H1 (cell line): ENCODE measurements around the gene MBNL2. TPM values are rescaled to one million over a fixed set of nuclear protein-coding genes. Genes with fewer than 3 reads are reported as not detected.

Experiments
- CTCF ChIA-PET: fragments of 300-600 bp; sonication (Branson Sonifier 250); formaldehyde crosslinking; loops from one replicate; lab custom pipeline; 2021; ENCODE audit not compliant: partially characterized antibody; lab: Charles Lee
- POLR2A ChIA-PET: fragments of 300-600 bp; sonication (Branson Sonifier 250); formaldehyde crosslinking; loops from one replicate; lab custom pipeline; 2021; ENCODE audit warnings: inconsistent platforms; ENCODE audit not compliant: partially characterized antibody; lab: Charles Lee
- DNase-seq, 2 experiments: peaks; one replicate each; pipeline versions ENCODE4 v3.0.0 to v3.0.0-alpha.2; 2010 to 2022; ENCODE audit warnings: low spot score in 2 of 2, low read depth in 1 of 2, mixed read lengths in 1 of 2
- FAIRE-seq: peaks from 2 replicates; lab custom pipeline; 2011; peaks lifted over from hg19 to GRCh38; lab: Jason Lieb, UNC
- H2AFZ ChIP-seq: 2 replicates; pipeline ENCODE4 v1.8.1; 2012; ENCODE audit warnings: low read length, inconsistent platforms
- H2AK5ac ChIP-seq: 2 replicates; pipeline ENCODE4 v1.6.1; 2013; ENCODE audit warnings: low read depth, low read length
- H2BK120ac ChIP-seq: replicated peaks from 2 replicates; pipeline ENCODE3; 2013; ENCODE audit warnings: low read depth, low read length, inconsistent platforms
- H2BK12ac ChIP-seq: 2 replicates; pipeline ENCODE4 v1.6.1; 2013; ENCODE audit warnings: low read depth, low read length
- H2BK15ac ChIP-seq: 2 replicates; pipeline ENCODE4 v1.6.1; 2013; ENCODE audit warnings: low read length
- H2BK20ac ChIP-seq: 2 replicates; pipeline ENCODE4 v1.6.1; 2013; ENCODE audit warnings: low read length
- H2BK5ac ChIP-seq: 2 replicates; pipeline ENCODE4 v1.6.1; 2013; ENCODE audit warnings: low read depth, low read length
- H3K14ac ChIP-seq: 2 replicates; pipeline ENCODE4 v1.6.1; 2013; ENCODE audit warnings: inconsistent platforms; ENCODE audit not compliant: insufficient read length
- H3K18ac ChIP-seq: 2 replicates; pipeline ENCODE4 v1.6.1; 2013; ENCODE audit warnings: low read length; ENCODE audit errors: extremely low read depth
- H3K23ac ChIP-seq: 2 replicates; pipeline ENCODE4 v1.6.1; 2013; ENCODE audit warnings: inconsistent platforms; ENCODE audit not compliant: insufficient read length
- H3K23me2 ChIP-seq: 2 replicates; pipeline ENCODE4 v1.6.1; 2013; ENCODE audit warnings: low read depth, low read length
- H3K27ac ChIP-seq: 2 replicates; pipeline ENCODE4 v1.6.1; 2011; ENCODE audit warnings: low read depth, low read length, inconsistent platforms
- H3K27me3 ChIP-seq, 4 experiments: replicated peaks in 1 of 4; 1 replicate in 1 of 4; 2 replicates in 3 of 4; pipeline versions ENCODE4 v1.6.1 to v1.8.1; 2011 to 2013; ENCODE audit warnings: low read length in 3 of 4, mild to moderate bottlenecking in 3 of 4, inconsistent platforms in 2 of 4, mixed read lengths in 2 of 4, moderate library complexity in 1 of 4; ENCODE audit not compliant: control insufficient read depth in 3 of 4, insufficient read depth in 3 of 4; ENCODE audit errors: extremely low read depth in 1 of 4
- H3K36me3 ChIP-seq, 4 experiments: 2 replicates each; pipeline versions ENCODE4 v1.6.1 to v1.8.1; 2011 to 2013; ENCODE audit warnings: mild to moderate bottlenecking in 4 of 4, low read length in 3 of 4, moderate library complexity in 2 of 4, control low read depth in 1 of 4, inconsistent platforms in 1 of 4; ENCODE audit not compliant: insufficient read depth in 4 of 4, control insufficient read depth in 2 of 4
- H3K4ac ChIP-seq: replicated peaks from 2 replicates; pipeline ENCODE3; 2013; ENCODE audit warnings: low read length, low read depth, mixed read lengths, inconsistent platforms; ENCODE audit not compliant: insufficient read length
- H3K4me1 ChIP-seq, 4 experiments: replicated peaks in 1 of 4; 1 replicate in 1 of 4; 2 replicates in 3 of 4; pipeline versions ENCODE4 v1.6.1 to v1.8.1; 2011 to 2013; ENCODE audit warnings: low read length in 3 of 4, inconsistent platforms in 2 of 4, mixed read lengths in 1 of 4; ENCODE audit not compliant: insufficient read depth in 4 of 4, control insufficient read depth in 3 of 4
- H3K4me2 ChIP-seq, 2 experiments: 2 replicates each; pipeline versions ENCODE4 v1.6.1 to v1.8.1; 2011 to 2013; ENCODE audit warnings: low read depth in 2 of 2, low read length in 2 of 2, control low read depth in 1 of 2, inconsistent platforms in 1 of 2, mild to moderate bottlenecking in 1 of 2; ENCODE audit not compliant: insufficient read depth in 1 of 2
- H3K4me3 ChIP-seq, 4 experiments: fragments of 200-600, 300-600 bp in 1 of 4; sonication (generic), shearing (Covaris generic), sonication (Bioruptor Twin) in 1 of 4; 2 replicates each; pipeline versions ENCODE4 v1.5.1 to v1.8.1; 2011 to 2016; ENCODE audit warnings: low read length in 4 of 4, low read depth in 3 of 4, control low read depth in 2 of 4, inconsistent platforms in 2 of 4, mild to moderate bottlenecking in 2 of 4, mixed read lengths in 1 of 4, moderate library complexity in 1 of 4; ENCODE audit not compliant: insufficient read depth in 2 of 4; ENCODE audit errors: extremely low read depth in 1 of 4
- H3K56ac ChIP-seq: replicated peaks from 2 replicates; pipeline ENCODE3; 2013; ENCODE audit warnings: low read depth, mild to moderate bottlenecking, mixed read lengths, low read length, inconsistent platforms; ENCODE audit not compliant: insufficient read length
- H3K79me1 ChIP-seq: 2 replicates; pipeline ENCODE4 v1.6.1; 2013; ENCODE audit warnings: low read depth, low read length, control low read depth
- H3K79me2 ChIP-seq, 2 experiments: 2 replicates each; pipeline versions ENCODE4 v1.6.1 to v1.8.1; 2012 to 2013; ENCODE audit warnings: low read length in 2 of 2, mild to moderate bottlenecking in 2 of 2, inconsistent platforms in 1 of 2; ENCODE audit not compliant: insufficient read depth in 2 of 2, control insufficient read depth in 1 of 2
- H3K9ac ChIP-seq, 4 experiments: replicated peaks in 1 of 4; 1 replicate in 1 of 4; 2 replicates in 3 of 4; pipeline versions ENCODE4 v1.6.1 to v1.8.1; 2011 to 2013; ENCODE audit warnings: low read depth in 3 of 4, low read length in 3 of 4, control low read depth in 2 of 4, mild to moderate bottlenecking in 2 of 4, moderate library complexity in 2 of 4, inconsistent platforms in 1 of 4; ENCODE audit errors: extremely low read depth in 1 of 4
- H3K9me3 ChIP-seq, 2 experiments: 2 replicates each; pipeline versions ENCODE4 v1.6.1 to v1.8.1; 2012 to 2013; ENCODE audit warnings: mild to moderate bottlenecking in 2 of 2, moderate library complexity in 2 of 2, control low read depth in 1 of 2, inconsistent platforms in 1 of 2, low read depth in 1 of 2, low read length in 1 of 2, mixed read lengths in 1 of 2; ENCODE audit not compliant: insufficient read depth in 2 of 2
- H4K20me1 ChIP-seq, 2 experiments: replicated peaks in 1 of 2; 2 replicates each; pipeline versions ENCODE3 to v1.8.1; 2011 to 2013; ENCODE audit warnings: inconsistent platforms in 2 of 2, low read length in 2 of 2, mild to moderate bottlenecking in 1 of 2; ENCODE audit not compliant: insufficient read depth in 2 of 2, control insufficient read depth in 1 of 2
- H4K5ac ChIP-seq: 2 replicates; pipeline ENCODE4 v1.6.1; 2013; ENCODE audit warnings: low read length, low read depth, mixed read lengths, inconsistent platforms; ENCODE audit not compliant: insufficient read length
- H4K8ac ChIP-seq: 2 replicates; pipeline ENCODE4 v1.8.0; 2013; ENCODE audit warnings: mild to moderate bottlenecking, moderate library complexity, low read length, inconsistent platforms; ENCODE audit not compliant: insufficient read depth; ENCODE audit errors: extremely low read depth
- H4K91ac ChIP-seq: replicated peaks from 2 replicates; pipeline ENCODE3; 2013; ENCODE audit warnings: low read length, mixed read lengths, inconsistent platforms; ENCODE audit not compliant: insufficient read length
- ATF3 ChIP-seq: IDR thresholded peaks from 2 replicates; pipeline ENCODE4 v1.6.1; 2011; ENCODE audit warnings: low read depth, mild to moderate bottlenecking, low read length; ENCODE audit not compliant: insufficient read depth
- BCL11A ChIP-seq, 2 experiments: IDR thresholded peaks; one replicate each; pipeline ENCODE4 v1.6.1; 2011; ENCODE audit warnings: low read depth in 2 of 2, low read length in 2 of 2, mild to moderate bottlenecking in 2 of 2
- CBX8 ChIP-seq: fragments of 300-800, 300-1000 bp; sonication (generic); IDR thresholded peaks from 2 replicates; pipeline ENCODE4 v1.7.1; 2016; ENCODE audit warnings: low read depth, low read length, borderline replicate concordance
- CREB1 ChIP-seq: IDR thresholded peaks from 2 replicates; pipeline ENCODE4 v1.6.1; 2012; ENCODE audit warnings: inconsistent platforms
- CTBP2 ChIP-seq: IDR thresholded peaks from 2 replicates; pipeline ENCODE4 v1.7.0; 2011; ENCODE audit warnings: borderline replicate concordance, mild to moderate bottlenecking, moderate library complexity, mixed read lengths, low read length; ENCODE audit not compliant: insufficient read depth, insufficient read length
- KDM4A ChIP-seq: IDR thresholded peaks from one replicate; pipeline ENCODE4 v1.7.1; 2012; ENCODE audit warnings: low read depth, mild to moderate bottlenecking, moderate library complexity, low read length, inconsistent platforms; ENCODE audit not compliant: severe bottlenecking
- NRF1 ChIP-seq: IDR thresholded peaks from 2 replicates; pipeline ENCODE4 v1.6.1; 2011; ENCODE audit warnings: mild to moderate bottlenecking, low read depth, low read length, improper control_type of control experiment
- SP2 ChIP-seq: IDR thresholded peaks from 2 replicates; pipeline ENCODE4 v1.6.1; 2012; ENCODE audit warnings: mild to moderate bottlenecking, low read length, inconsistent platforms
- YY1 ChIP-seq: IDR thresholded peaks from 2 replicates; pipeline ENCODE4 v1.6.1; 2011; ENCODE audit warnings: low read depth, mild to moderate bottlenecking, low read length
- WGBS, 2 experiments: shearing (Covaris generic) in 1 of 2; methylation state at CpG; one replicate each; pipeline versions ENCODE4 v1.1.6 to v1.1.7; 2013 to 2015; ENCODE audit warnings: low lambda C conversion rate in 2 of 2, mixed read lengths in 2 of 2, inconsistent platforms in 1 of 2, low coverage in 1 of 2, missing lambda C conversion rate in 1 of 2; ENCODE audit not compliant: insufficient replicate concordance in 2 of 2, insufficient coverage in 1 of 2, insufficient read length in 1 of 2; ENCODE audit errors: extremely low coverage in 1 of 2, missing lambda C conversion rate in 1 of 2; 5-methylcytosine and 5-hydroxymethylcytosine counted together
- polyA plus RNA-seq, 7 experiments: library from polyadenylated mRNA; depleted of rRNA in 3 of 7; stranded (reverse) in 5 of 7; unstranded in 2 of 7; fragments of >200 nt in 5 of 7; fragments of 200-250 nt in 2 of 7; gene quantifications; 1 replicate in 5 of 7; 2 replicates in 1 of 7; 4 replicates in 1 of 7; pipeline versions ENCODE4 v1.2.1 to v1.2.3, GENCODE V29; 2011 to 2013; ENCODE audit warnings: missing spikeins in 2 of 7, mixed read lengths in 2 of 7
- total RNA-seq: library from RNA; stranded (reverse); fragmentation: NEBNext Ultra II Directional; extraction: Animal tissue kit (Norgen Biotek cat#: 25700); gene quantifications from 2 replicates; pipeline ENCODE4 v1.2.1, GENCODE V29; 2021

Gene MBNL2
- total and polyA plus RNA-seq, 2 of the 8 experiments (the other 6 are each of a cell fraction or from before 2014, with no cell fraction given), result 1.0 to 2.6 TPM

- Histone ChIP-seq H3K27ac (no peak overlapping the region), H2BK120ac (no peak overlapping the region), H3K4ac (no peak overlapping the region), H3K79me2 (no peaks in the 10 kb centered on the region), H3K4me1 (peaks cover 1 to 18% (median 9%) of the 10 kb centered on the region in 4 experiments; a peak in 6 of 7 replicates), H3K23me2 (peaks cover 3% of the 10 kb centered on the region; the same call in 1 of the 2 replicates), H4K91ac (no peak overlapping the region), H2BK12ac (peak overlapping the region; percentile 2; the same call in 1 of the 2 replicates), H3K9me3 (no peaks in the 10 kb centered on the region), H4K5ac (no peak overlapping the region), H3K56ac (no peak overlapping the region), H3K23ac (no peak overlapping the region), H3K27me3 (peaks cover 39 to 78% (median 67%) of the 10 kb centered on the region in 4 experiments), H3K14ac (no peak overlapping the region), H2AK5ac (no peak overlapping the region), H3K4me3 (no peak overlapping the region), H3K4me2 (no peak overlapping the region), H2BK20ac (no peak overlapping the region), H3K9ac (no peak overlapping the region), H3K36me3 (no peaks in the 10 kb centered on the region), H2AFZ (no peak overlapping the region), H4K8ac (no peak overlapping the region), H2BK15ac (no peak overlapping the region), H4K20me1 (peaks cover 10 to 20% of the 10 kb centered on the region in 2 experiments), H3K79me1 (no peaks in the 10 kb centered on the region), H2BK5ac (no peak overlapping the region), H3K18ac (no peak overlapping the region)
- FAIRE-seq (no peak), DNase-seq (no peak)
- TF ChIP-seq BCL11A (IDR thresholded peaks at IDR 0.05; ENCODE audit: low read depth in 2 of 2, low read length in 2 of 2), result no peak
- no peak for TF ChIP-seq KDM4A
- no peak for TF ChIP-seq SP2
- no peak for TF ChIP-seq CBX8
- TF ChIP-seq CREB1, result no peak
- TF ChIP-seq ATF3, result no peak
- TF ChIP-seq NRF1, result no peak
- TF ChIP-seq CTBP2, result no peak
- TF ChIP-seq YY1, result no peak
- ChIA-PET CTCF (interaction anchor here (0.7 to 5.0 kb wide), 6 partner anchors 13 to 126 kb away, joined by 3 to 25 read pairs (median 4); no protein-coding TSS in a partner anchor), POLR2A (interaction anchor here (1.0 kb wide), 1 partner anchor 42 kb away, joined by 3 read pairs; no protein-coding TSS in a partner anchor)
- WGBS, 2 experiments, result 91% methylated on average over 4 of the region's 4 CpGs; no CpG with 5 or more reads in 1 of the 2 experiments
Measured at GRCh38 chr13:97225533-97225932, 3.4 kb downstream of the MBNL2 start.
